PC-9 (cell line): ENCODE results near the gene CASS4. TPM values are rescaled to one million over a fixed set of nuclear protein-coding genes. Genes with fewer than 3 reads are reported as not detected.

Experiments used
- BruUV-seq: library from RNA; stranded (reverse); fragments of 400-500 nt; replicated peaks from 2 replicates; lab custom pipeline; 2021; lab: Mats Ljungman, UMichigan
- CTCF ChIA-PET: fragments of 300-600 bp; sonication (Branson Sonifier 250); formaldehyde crosslinking; loops from one replicate; lab custom pipeline; 2022; ENCODE audit warnings: antibody characterized with exemption; lab: Charles Lee
- POLR2A ChIA-PET: fragments of 300-600 bp; sonication (Branson Sonifier 250); formaldehyde crosslinking; loops from one replicate; lab custom pipeline; 2022; ENCODE audit warnings: antibody characterized with exemption; ENCODE audit not compliant: unreplicated experiment; lab: Charles Lee
- DNase-seq, 2 experiments: peaks; one replicate each; pipeline versions ENCODE4 v3.0.0 to v3.0.0-alpha.2; 2015 to 2022; ENCODE audit warnings: mixed read lengths in 1 of 2
- H2AFZ ChIP-seq: fragments of 200-600 bp; sonication (generic); 2 replicates; pipeline ENCODE4 v1.8.1; 2017; ENCODE audit warnings: antibody characterized with exemption
- H3F3A ChIP-seq: fragments of 200-600 bp; sonication (generic); 2 replicates; pipeline ENCODE4 v1.8.1; 2017; ENCODE audit warnings: antibody characterized with exemption, mild to moderate bottlenecking, low read depth; ENCODE audit not compliant: insufficient read depth
- H3K27ac ChIP-seq: fragments of 200-600 bp; sonication (generic); 2 replicates; pipeline ENCODE4 v1.6.1; 2016; ENCODE audit warnings: mixed run types
- H3K27me3 ChIP-seq: fragments of 200-600 bp; sonication (generic); 2 replicates; pipeline ENCODE4 v1.6.1; 2016; ENCODE audit warnings: low read depth, mixed run types; ENCODE audit not compliant: insufficient read depth
- H3K36me3 ChIP-seq: fragments of 200-600 bp; sonication (generic); 2 replicates; pipeline ENCODE4 v1.6.1; 2016; ENCODE audit warnings: low read depth, mixed run types
- H3K4me1 ChIP-seq: fragments of 200-600 bp; sonication (generic); replicated peaks from 2 replicates; pipeline ENCODE4 v1.6.1; 2016; ENCODE audit warnings: mixed run types; ENCODE audit not compliant: insufficient read depth
- H3K4me2 ChIP-seq: fragments of 200-600 bp; sonication (generic); 2 replicates; pipeline ENCODE4 v1.6.1; 2017; ENCODE audit warnings: mixed run types
- H3K4me3 ChIP-seq: fragments of 200-600 bp; sonication (generic); 2 replicates; pipeline ENCODE4 v1.6.1; 2016; ENCODE audit warnings: mixed run types
- H3K79me2 ChIP-seq: fragments of 200-600 bp; sonication (generic); 2 replicates; pipeline ENCODE4 v1.6.1; 2017; ENCODE audit warnings: low read depth, mixed run types
- H3K9me2 ChIP-seq: fragments of 200-600 bp; sonication (generic); 2 replicates; pipeline ENCODE4 v1.8.1; 2017; ENCODE audit warnings: mild to moderate bottlenecking; ENCODE audit not compliant: insufficient read depth
- H3K9me3 ChIP-seq: fragments of 200-600 bp; sonication (generic); 2 replicates; pipeline ENCODE4 v1.8.1; 2016; ENCODE audit warnings: low read depth; ENCODE audit not compliant: insufficient read depth
- H4K20me1 ChIP-seq: fragments of 200-600 bp; sonication (generic); 2 replicates; pipeline ENCODE4 v1.8.1; 2017; ENCODE audit not compliant: insufficient read depth
- CTCF ChIP-seq: fragments of 200-600 bp; sonication (generic); conservative IDR thresholded peaks from 2 replicates; pipeline ENCODE4 v1.6.1; 2017; ENCODE audit warnings: mixed run types, antibody characterized with exemption, mild to moderate bottlenecking, moderate library complexity
- EZH2 ChIP-seq: fragments of 200-600 bp; sonication (generic); IDR thresholded peaks from 2 replicates; pipeline ENCODE4 v1.8.0; 2017; ENCODE audit warnings: antibody characterized with exemption, low read depth
- intact Hi-C: fragments of 100-400 bp; cut with micrococcal nuclease; formaldehyde crosslinking; loops from one replicate; pipeline ENCODE4 v1.10.0; 2022; ENCODE audit not compliant: unreplicated experiment
- total RNA-seq: library from RNA; stranded (reverse); gene quantifications from 2 replicates; pipeline ENCODE4 v1.2.3, GENCODE V29; 2021

CASS4 gene
- total RNA-seq, 1 experiment from 2014 or later = 0.15 TPM

- CTCF ChIA-PET = no interaction called here
- Histone ChIP-seq H3K9me2 (no peaks in the 10 kb centered on the region), H2AFZ (no peak overlapping the region), H3K4me1 (no peaks in the 10 kb centered on the region), H3K4me2 (no peak overlapping the region), H3K27me3 (no peaks in the 10 kb centered on the region), H4K20me1 (no peaks in the 10 kb centered on the region), H3F3A (peaks cover 10% of the 10 kb centered on the region; the same call in 1 of the 2 replicates), H3K36me3 (peaks cover 31% of the 10 kb centered on the region), H3K4me3 (no peak overlapping the region), H3K9me3 (peaks cover 3% of the 10 kb centered on the region; the same call in 1 of the 2 replicates), H3K79me2 (peaks cover 8% of the 10 kb centered on the region; the same call in 1 of the 2 replicates), H3K27ac (no peak overlapping the region)
- TF ChIP-seq CTCF (no peak), EZH2 (no peak)
- no TSS peak for BruUV-seq
- POLR2A ChIA-PET = no interaction called here
- no peak for DNase-seq
- intact Hi-C loops = no loop called here
Measured at GRCh38 chr20:56368351-56369134, 43.5 kb upstream of the CASS4 start.

GRCh38 chr20:56369179-56369578 is 42.9 kb upstream of the CASS4 start:
- Histone ChIP-seq H3K79me2 (peaks cover 9% of the 10 kb centered on the region; the same call in 1 of the 2 replicates), H4K20me1 (no peaks in the 10 kb centered on the region), H3K9me2 (no peaks in the 10 kb centered on the region), H3K27ac (no peak overlapping the region), H3K4me2 (no peak overlapping the region), H3K4me3 (no peak overlapping the region), H2AFZ (no peak overlapping the region), H3K27me3 (no peaks in the 10 kb centered on the region), H3F3A (peaks cover 10% of the 10 kb centered on the region; the same call in 1 of the 2 replicates), H3K36me3 (peaks cover 36% of the 10 kb centered on the region), H3K9me3 (peaks cover 3% of the 10 kb centered on the region; the same call in 1 of the 2 replicates), H3K4me1 (no peaks in the 10 kb centered on the region)
- TF ChIP-seq EZH2 = no peak
- intact Hi-C loops = no loop called here
- no peak for DNase-seq
- POLR2A ChIA-PET = no interaction called here
- BruUV-seq = no TSS peak
- CTCF ChIA-PET = no interaction called here

- H3F3A ChIP-seq = peaks cover 20% of the 10 kb centered on the region; the same call in 1 of the 2 replicates
- intact Hi-C loops = no loop called here
- no TSS peak for BruUV-seq
- peaks cover 3% of the 10 kb centered on the region; the same call in 1 of the 2 replicates for H3K9me3 ChIP-seq
- ChIA-PET POLR2A (no interaction called here), CTCF (no interaction called here)
- peaks cover 9% of the 10 kb centered on the region; the same call in 1 of the 2 replicates for H4K20me1 ChIP-seq
- H3K36me3 ChIP-seq = peaks cover 58% of the 10 kb centered on the region
- no peaks in the 10 kb centered on the region for H3K9me2 ChIP-seq
- H2AFZ ChIP-seq = no peak overlapping the region
- H3K27me3 ChIP-seq = no peaks in the 10 kb centered on the region
- DNase-seq = no peak
- H3K4me3 ChIP-seq = no peak overlapping the region
- H3K79me2 ChIP-seq = peaks cover 26% of the 10 kb centered on the region
- no peak overlapping the region for H3K4me2 ChIP-seq
- TF ChIP-seq CTCF = no peak
- no peaks in the 10 kb centered on the region for H3K4me1 ChIP-seq
- H3K27ac ChIP-seq = no peak overlapping the region
Measured at GRCh38 chr20:56371977-56372376, 40.1 kb upstream of the CASS4 start.
